Stimulated activated CD4-positive, alpha-beta T cell treated with anti-CD3 and anti-CD28 coated beads, Interleukin-4, amount 100 ng/mL, for 1 hour (primary cell): ENCODE results near the gene GET4.

ENCODE experiments used
- DNase-seq: peaks from one replicate; pipeline ENCODE4 v3.0.0-alpha.2; 2020

GET4 gene

GRCh38 chr7:873367-874002, 2.9 kb upstream of the GET4 start:
- DNase-seq: peak; percentile 70

- DNase-seq: no peak
Observed at GRCh38 chr7:874031-874749, 2.2 kb upstream of the GET4 start.

- DNase-seq: no peak
Observed at GRCh38 chr7:875051-875450, 1.3 kb upstream of the GET4 start.

- DNase-seq: no peak
Observed at GRCh38 chr7:875476-876076, 778 bp upstream of the GET4 start.

- no peak for DNase-seq
Observed at GRCh38 chr7:876972-877311, 588 bp downstream of the GET4 start.

GRCh38 chr7:877312-878232, 1.2 kb downstream of the GET4 start:
- DNase-seq: peak; percentile 13

GRCh38 chr7:879093-879492, 2.7 kb downstream of the GET4 start:
- no peak for DNase-seq

- DNase-seq: no peak
Observed at GRCh38 chr7:879706-880105, 3.4 kb downstream of the GET4 start.

- no peak for DNase-seq
Observed at GRCh38 chr7:880450-880849, 4.1 kb downstream of the GET4 start.

GRCh38 chr7:881441-882234, 5.3 kb downstream of the GET4 start:
- no peak for DNase-seq

- no peak for DNase-seq
Observed at GRCh38 chr7:882336-883035, 6.1 kb downstream of the GET4 start.

- DNase-seq: no peak
Observed at GRCh38 chr7:883055-884021, 7.0 kb downstream of the GET4 start.

GRCh38 chr7:884191-885003, 8.0 kb downstream of the GET4 start:
- no peak for DNase-seq

GRCh38 chr7:885261-885892, 9.0 kb downstream of the GET4 start:
- DNase-seq: no peak

- DNase-seq: no peak
Observed at GRCh38 chr7:885893-886625, 9.7 kb downstream of the GET4 start.

- no peak for DNase-seq
Observed at GRCh38 chr7:886626-887487, 10.5 kb downstream of the GET4 start.

- no peak for DNase-seq
Observed at GRCh38 chr7:887488-887820, 11.1 kb downstream of the GET4 start.
